Activated CD4-positive, CD25-positive, alpha-beta regulatory T cell treated with anti-CD3 and anti-CD28 coated beads, Interleukin-2, amount 50 U/mL, for 24 hours (primary cell): ENCODE measurements around the gene FEZ2.
A peak's percentile ranks its signal among the peaks of the same experiment; 100 is the strongest.

Experiments
- ATAC-seq, 2 donors: fragments of 150-1000 bp; cut with Tn5 transposase; one replicate each; pipeline ENCODE4 v1.10.0; 2021; ENCODE audit warnings: mild to moderate bottlenecking in 1 of 2, moderate library complexity in 1 of 2

The FEZ2 gene

GRCh38 chr2:36528274-36528673 is 69.7 kb downstream of the FEZ2 start:
- ATAC-seq = no peak

- ATAC-seq = no peak
These were observed 71.7 kb downstream of the FEZ2 start for GRCh38 chr2:36526226-36526625.

GRCh38 chr2:36525245-36525644 is 72.7 kb downstream of the FEZ2 start:
- no peak for ATAC-seq

GRCh38 chr2:36523153-36523552 is 74.8 kb downstream of the FEZ2 start:
- ATAC-seq = no peak

DNA sequence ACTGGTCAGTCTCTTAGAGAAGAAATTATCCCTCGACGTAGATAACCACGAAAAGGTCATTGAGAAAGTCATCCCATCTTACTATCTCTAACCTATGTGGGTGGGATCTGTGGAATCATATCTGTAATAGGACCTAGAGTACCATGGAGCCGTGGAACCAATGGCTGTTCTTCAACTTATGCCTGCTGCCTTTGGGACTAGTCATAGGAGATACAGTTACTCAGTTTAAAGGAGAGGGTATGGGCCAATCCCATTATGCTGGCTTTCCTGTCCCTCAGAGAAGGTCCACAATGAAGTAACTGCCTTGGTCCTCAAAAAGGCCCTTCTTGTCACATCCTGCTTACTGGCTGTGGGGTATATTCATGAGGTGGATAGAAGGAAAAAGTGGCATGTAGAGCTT is 77.5 kb downstream of the FEZ2 start:
- no peak for ATAC-seq

- ATAC-seq = no peak
These were observed 81.7 kb downstream of the FEZ2 start for GRCh38 chr2:36516136-36516870.

DNA sequence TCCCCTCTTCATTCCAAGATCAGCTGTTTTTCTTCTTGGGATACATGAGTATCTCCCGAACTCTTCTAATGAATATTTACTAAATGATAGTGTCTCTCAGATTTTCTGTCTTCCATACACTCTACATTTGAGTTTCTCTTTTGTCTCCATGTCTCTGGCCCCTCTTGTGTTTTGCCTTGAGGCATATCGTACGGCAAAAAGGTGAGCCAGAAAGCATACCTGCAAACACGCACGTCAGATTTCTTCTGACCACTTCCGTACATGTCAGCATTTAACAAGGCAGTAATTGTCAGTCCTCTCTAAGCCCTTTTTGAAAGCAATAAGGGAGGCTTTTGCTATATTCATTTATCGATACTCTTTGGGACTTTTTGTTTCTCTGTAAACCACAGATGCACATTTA is 82.4 kb downstream of the FEZ2 start:
- no peak for ATAC-seq

DNA sequence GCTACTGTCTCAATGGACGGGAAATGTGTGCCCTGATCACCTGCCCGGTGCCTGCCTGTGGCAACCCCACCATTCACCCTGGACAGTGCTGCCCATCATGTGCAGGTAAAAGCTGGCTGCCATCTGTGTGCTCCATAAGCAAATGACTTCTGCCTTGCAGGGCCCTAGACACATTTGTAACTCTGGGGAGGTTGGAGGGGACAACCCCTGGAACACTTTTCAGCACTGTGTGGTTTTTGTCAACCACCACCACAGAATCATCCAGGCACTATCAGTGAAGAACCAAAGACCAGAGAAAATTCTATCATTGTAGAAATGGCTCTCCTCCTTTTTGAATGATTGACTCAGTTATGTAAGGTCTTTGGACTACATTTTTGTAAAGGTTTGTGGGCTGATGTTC is 84.3 kb downstream of the FEZ2 start:
- no peak for ATAC-seq

GRCh38 chr2:36512705-36513104 is 85.3 kb downstream of the FEZ2 start:
- ATAC-seq = no peak

- ATAC-seq = no peak
These were observed 85.9 kb downstream of the FEZ2 start for GRCh38 chr2:36511858-36512603.

- ATAC-seq = no peak
These were observed 88.9 kb downstream of the FEZ2 start for GRCh38 chr2:36509075-36509474.

DNA sequence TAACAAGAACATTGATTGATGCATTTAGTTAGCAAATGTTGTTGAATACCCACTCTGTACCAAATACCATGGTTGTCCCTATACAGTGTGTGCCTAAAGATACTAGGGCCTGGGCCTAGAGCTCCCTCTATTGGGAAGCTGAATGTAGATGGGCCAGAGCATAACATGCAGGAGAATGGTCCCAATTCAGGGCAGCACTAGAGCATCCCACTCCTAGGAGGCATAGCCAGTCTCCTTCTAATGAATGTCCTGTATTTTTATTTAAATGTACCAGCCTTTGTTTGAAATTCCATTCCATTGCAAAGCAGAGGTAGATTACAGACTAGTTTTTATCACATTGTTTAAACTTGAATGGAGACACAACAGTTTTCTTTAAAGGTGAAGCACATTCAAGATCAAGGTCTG is 90.6 kb downstream of the FEZ2 start:
- peak; percentile 66 to 79 for ATAC-seq
